Activated CD4-positive, alpha-beta T cell treated with anti-CD3 and anti-CD28 coated beads, Interleukin-2, Interleukin-6, amounts not matched to agents 100 ng/mL and 50 ng/mL, durations not matched to agents 16 hours and 8 hours (primary cell): ENCODE data around the gene MAP3K15.
"Not testable (repeated sequence)": the region's sequence is repeated elsewhere in the genome, so short reads cannot be mapped to it uniquely, and the experiment has no call there.

Source experiments
- DNase-seq: peaks from one replicate; pipeline ENCODE4 v3.0.0-alpha.2; 2020

The MAP3K15 gene

DNA sequence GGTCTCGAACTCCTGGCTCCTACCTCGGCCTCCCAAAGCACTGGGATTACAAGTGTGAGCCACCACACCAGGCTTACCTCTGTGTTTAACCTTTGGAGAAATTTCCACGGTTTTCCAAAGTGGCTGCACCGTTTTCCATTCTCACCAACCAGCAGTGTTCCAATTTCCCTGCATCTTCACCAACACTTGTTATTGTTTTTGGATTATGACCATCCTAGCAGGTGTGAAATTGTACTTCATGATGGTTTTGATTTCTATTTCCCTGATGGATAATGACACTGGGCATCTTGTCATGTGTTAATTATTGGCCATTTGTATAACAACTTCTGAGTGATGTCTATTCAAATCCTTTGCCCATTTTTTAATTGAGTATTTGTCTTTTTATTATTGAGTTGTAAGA is 2.7 kb upstream of the MAP3K15 start:
- no peak for DNase-seq

DNA sequence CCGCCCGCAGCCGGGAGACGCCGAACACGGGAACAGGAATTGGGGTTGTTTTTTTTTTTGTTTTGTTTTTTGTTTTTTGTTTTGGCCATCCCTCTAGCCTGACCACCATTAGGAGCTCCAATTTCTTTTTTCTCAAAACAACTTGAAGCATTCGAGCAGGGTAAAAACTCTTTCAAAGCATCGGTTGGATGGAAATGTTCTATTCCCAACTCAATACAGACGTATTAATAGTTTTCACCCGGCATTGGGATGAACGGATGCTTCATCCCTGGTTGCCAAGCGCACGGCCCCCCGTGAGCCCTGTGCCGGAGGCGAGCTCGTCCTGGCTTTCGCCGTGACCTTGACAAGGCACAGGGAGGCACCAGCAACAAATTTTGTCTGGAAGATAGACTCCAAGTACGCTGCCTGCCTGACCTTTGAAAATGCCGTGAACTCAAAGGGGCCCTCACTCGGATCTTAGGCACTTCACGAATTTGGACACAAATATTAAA is 352 bp upstream of the MAP3K15 start:
- no peak for DNase-seq

DNA sequence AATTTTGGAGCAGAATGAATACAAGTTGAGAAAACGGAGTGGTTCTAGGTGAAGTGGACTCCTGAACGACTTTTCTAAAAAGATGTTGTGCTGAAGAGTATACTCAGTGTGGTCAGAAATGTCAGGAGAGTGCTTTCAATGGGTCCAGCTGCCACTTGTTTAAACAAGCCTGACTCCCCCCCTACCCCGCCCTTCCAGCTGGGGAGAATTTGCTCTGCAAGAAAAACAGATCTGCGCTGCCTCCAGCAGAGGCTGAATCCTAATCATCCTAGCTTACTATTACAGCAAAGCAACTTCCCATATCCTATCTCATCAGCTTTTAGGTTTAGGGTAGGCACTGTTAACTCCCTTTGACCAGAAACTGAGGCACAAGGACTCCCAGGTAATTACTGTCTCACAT is 1.9 kb downstream of the MAP3K15 start:
- DNase-seq = no peak

DNA sequence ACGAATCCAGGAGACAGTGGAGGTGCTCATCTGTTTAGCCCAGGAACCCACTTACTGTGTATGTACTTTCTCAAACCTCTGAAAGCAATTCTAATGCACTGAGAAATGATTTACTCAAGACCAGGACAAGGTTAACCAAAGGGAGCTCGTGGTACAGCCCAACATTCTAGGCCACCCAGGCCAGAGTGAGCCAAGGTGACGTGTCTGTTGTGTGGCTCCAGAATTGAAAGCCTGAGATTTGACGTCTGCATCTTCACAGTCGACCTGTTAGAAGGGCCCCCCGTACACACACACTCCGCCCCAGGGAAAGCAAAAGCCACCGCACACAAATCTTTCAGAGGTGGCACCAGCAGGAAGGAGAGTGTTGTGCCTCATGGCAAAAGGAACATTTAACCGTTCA is 2.3 kb downstream of the MAP3K15 start:
- DNase-seq = no peak

DNA sequence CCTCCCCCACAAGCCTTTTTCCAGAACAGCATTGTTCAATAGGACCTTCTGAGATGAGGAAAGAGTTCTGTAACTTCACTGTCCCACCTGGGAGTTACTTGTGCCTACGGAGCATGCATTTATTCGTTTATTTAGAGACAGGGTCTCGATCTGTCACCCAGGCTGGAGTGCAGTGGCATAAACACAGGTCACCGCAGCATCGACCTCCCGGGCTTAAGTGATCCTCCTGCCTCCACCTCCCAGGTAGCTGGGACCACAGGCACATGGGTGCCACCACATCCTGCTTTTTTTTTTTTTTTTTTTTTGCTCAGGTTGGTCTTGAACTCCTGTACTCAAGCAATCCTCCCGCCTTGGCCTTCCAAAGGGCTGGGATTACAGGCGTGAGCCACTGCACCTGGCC is 2.9 kb downstream of the MAP3K15 start:
- no peak for DNase-seq

DNA sequence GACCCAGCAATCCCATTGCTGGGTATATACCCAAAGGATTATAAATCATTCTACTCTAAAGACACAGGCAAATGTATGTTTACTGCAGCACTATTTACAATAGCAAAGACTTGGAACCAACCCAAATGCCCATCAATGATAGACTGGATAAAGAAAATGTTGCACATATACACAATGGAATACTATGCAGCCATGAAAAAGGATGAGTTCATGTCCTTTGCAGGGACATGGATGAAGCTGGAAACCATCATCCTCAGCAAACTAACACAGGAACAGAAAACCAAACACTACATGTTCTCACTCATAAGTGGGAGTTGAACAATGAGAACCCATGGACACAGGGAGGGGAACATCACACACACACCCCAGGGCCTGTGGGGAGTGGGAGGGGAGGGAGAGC is 3.5 kb downstream of the MAP3K15 start:
- not testable (repeated sequence) for DNase-seq

DNA sequence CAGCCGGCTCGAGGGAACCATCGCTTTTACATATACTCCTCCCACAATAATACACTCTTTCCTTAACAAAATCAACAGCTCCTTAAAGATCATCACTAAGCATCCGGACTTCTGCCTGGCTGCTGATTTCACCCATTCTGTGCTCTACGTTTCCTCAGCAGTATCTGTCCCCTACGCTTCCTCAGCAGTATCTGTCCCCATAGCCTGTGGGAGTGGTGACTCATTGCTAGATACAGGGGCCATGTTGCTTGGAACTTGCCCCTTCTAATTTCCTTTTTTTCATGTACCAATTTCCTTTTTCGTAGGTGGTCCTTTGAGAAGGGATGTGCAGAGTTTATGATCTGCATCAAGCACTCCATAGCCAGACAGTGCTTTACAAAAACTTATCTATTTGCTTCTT is 18.6 kb downstream of the MAP3K15 start:
- no peak for DNase-seq

DNA sequence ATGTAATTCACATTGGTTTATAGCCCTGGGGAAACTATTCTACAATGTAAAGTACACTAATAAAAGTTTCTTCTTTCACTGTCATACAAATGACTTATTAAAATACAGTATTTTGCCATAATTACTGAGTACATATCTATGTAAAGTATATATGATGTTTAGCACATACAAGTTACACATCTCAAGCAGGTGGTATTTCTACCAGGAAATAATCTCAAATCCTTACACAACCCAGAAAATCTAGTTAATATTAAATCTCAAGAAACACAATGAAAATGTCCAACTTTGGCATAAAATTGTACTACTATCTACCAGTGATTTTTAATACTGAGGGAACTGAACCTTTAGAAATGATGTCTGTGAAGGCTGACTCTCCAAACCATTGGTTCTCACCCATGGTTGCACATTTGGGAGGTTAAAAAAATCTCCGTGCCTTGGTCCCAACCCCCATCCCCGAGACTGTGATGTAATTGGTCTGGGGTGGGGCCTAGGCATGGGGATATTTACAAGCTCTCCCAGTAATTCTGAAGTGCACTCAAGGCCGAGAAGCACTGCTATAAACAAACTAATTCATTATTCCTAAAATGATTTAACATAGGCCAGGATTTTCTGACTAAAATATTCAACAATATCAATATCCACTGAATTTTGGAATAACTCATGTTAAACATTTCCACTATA is 27.6 kb downstream of the MAP3K15 start:
- no peak for DNase-seq

DNA sequence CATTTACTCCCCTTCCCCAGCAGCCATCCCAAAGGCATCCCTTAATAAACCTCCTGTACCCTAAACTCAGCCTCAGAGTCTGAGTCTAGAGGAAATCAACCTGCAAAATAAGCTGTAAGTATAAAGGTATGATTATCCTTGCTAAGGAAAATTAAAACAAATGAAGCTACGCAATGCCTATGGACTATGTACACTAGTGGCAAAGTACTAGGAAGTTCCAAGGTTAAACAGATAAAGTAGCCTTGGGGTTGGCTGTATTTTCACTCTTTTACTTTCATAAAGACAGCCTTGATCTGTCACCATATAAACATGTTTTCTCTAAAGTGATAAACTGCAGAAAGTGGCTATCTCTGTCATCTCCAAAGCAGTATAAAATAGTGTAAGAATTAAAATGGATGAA is 35.9 kb downstream of the MAP3K15 start:
- DNase-seq = no peak

DNA sequence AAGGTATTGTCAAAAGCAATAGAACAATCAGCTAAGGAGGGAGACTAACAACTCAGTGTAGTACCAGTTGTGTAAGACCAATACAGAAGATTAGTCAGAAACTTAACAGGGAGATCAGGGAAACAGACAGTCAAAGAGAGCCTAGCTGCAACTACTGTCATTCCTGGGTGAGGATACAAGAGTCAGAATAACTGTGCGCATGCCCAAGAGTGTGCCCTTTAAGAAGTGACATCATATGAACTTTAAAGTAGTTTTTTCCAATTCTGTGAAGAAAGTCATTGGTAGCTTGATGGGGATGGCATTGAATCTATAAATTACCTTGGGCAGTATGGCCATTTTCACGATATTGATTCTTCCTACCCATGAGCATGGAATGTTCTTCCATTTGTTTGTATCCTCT is 46.9 kb downstream of the MAP3K15 start:
- not testable (repeated sequence) for DNase-seq

DNA sequence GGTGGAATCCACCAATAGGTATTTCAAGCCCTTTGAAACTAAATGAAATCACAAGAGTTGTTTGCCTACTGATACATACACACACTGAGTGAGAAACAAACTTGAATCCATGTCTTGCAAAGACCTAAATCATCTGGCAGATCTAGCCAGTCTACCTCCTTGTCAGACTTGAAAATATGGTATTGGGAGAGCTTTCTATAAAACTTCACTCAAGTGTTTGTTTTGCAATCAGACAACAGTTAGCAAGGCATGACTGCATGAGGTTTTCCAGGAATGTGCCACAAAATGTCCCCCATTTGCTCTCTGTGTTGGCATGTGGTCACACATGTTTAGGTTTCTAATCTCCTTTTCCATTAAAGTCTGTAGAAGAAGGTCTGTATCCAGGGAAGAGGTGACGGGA is 52.4 kb downstream of the MAP3K15 start:
- no peak for DNase-seq

DNA sequence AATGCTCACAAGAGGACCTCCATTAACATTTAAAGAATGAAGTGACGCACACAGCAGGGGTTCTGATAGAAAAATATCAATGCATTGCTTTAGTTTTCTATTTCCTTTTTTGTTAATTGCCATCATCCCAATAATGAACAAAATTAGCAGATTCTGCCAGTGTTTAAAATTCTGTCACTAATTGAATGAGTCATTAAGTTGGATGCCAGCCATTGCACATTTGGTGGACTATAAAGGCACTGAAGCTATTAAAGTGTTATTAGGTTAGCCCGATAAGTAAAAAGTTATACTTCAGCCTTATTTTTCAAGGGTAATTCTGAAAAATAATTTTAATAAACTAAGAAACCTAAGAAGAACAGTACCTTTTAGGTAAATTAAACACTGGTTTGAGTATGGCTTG is 53.1 kb downstream of the MAP3K15 start:
- no peak for DNase-seq

DNA sequence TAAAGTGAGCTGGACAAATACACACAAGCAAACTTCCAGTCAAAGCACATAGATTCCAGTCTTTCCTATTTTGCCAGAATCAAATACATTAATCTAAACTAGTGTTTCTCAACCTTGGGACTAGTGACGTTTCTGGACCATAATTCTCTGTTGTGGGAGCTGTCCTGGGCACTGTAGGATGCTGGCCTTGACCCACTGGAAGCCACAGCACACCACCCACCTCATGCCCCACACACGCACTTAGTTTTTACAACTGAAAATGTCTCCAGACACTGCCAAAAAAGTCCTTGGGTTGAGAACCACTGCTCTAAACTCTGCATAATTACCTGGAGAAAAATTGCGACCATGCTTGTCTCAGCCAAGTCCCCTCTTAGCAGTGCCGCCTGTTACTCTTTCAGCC is 57.6 kb downstream of the MAP3K15 start:
- no peak for DNase-seq

DNA sequence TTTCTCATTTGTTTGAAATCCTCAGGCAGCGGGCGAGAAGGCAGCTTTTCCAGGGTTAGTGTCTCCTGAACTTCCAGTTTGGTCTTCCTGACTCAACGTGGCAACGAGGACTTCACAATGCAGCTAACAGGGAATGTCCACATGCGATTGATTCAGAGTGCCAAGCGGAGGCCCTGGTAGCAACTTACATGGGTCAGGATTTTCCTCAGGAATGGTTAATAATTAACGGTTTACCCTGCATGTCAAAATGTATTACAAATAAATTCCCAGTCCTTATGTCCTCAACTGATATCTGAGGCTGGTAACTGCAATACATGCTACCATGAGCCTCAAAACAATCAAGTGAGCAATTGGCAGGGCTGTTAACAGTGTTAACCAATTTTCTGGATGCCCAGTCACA is 67.2 kb downstream of the MAP3K15 start:
- DNase-seq = no peak

DNA sequence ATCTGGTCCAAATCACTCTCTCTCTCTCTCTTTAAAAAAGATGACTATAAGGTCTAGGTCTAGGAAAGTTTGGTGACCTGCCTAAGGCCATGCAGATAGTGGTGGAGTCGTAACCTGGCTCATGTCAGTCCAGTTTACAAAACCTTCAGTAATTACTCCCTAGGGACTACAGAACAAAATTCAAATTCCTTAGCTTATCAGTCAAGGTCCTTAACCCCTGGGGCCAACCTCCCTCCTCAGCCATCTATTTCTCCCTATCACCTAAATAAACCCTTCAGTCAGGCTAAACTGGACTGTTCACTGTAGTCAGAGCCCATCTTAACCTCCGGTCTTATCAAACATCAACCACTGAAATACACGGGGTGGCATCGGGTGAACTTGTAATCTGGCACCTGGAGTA is 68.9 kb downstream of the MAP3K15 start:
- DNase-seq = no peak

DNA sequence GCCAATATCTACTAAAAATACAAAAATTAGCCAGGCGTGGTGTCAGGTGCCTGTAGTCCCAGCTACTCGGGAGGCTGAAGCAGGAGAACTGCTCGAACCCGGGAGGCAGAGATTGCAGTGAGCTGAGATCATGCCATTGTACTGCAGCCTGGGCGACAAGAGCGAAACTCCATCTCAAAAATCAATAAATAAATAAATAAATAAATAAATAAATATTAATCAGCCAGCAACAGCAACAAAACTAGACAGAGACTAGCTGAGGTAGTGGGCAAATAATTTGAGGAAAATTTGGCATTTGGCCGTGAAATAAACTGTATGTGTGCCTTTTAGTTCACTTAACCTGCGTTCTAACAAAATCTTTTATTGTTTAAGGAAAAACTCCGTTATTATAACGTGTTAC is 69.5 kb downstream of the MAP3K15 start:
- not testable (repeated sequence) for DNase-seq

DNA sequence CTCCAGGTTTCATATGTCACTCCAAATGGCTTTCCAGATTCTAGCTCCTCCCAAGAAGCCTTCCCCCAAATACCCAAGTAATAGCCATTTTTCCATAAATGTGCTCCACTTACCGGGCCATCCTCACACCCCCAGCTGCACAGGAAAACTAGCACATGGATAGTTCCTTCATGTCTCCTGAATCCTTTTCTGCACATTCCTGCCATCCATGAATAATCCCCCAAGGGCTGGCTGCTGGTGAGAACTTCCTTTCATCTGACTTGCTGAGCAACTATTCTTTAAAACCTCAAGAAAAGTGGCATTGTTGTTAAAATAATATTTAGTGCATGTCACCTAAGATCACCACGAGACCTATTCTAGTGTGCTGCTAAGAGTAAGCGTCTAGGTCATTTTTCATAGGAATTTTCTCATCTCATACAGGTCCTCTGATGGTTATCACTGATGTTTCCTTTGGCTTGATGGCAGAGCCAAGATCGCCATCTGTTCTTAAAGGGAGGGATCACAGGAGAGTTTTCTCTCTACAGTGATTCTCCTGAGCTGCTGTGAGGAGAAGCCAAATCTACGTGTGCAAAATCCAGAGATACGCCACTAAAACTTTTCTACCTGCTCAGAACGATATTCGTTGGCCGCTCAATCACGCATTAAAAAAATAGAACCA is 71.3 kb downstream of the MAP3K15 start:
- DNase-seq = no peak

DNA sequence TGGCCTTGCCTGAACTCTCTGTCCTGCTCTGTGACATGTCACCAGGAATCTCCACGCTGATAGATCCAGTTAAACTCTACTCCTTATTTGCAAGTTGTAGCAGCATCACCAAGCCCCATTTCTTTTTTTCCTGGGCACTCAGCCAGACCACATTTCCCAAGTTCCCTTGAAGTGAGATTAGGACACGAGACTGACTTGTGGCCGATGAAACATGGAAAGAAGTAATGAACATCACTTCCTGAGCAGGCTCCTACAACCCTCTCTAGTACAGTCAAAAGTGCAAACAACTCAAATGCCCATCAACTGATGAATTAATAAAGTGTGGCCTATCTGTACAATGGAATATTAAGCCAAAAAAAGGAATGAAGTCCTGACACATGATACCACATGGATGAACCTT is 74.6 kb downstream of the MAP3K15 start:
- DNase-seq = no peak

DNA sequence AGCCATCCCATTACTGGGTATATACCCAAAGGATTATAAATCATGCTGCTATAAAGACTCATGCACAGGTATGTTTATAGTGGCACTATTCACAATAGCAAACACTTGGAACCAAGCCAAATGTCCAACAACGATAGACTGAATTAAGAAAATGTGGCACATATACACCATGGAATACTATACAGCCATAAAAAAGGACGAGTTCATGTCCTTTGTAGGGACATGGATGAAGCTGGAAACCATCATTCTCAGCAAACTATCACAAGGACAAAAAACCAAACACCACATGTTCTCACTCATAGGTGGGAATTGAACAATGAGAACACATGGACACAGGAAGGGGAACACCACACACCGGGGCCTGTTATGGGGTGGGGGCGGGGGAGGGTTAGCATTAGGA is 92.6 kb downstream of the MAP3K15 start:
- DNase-seq = not testable (repeated sequence)

DNA sequence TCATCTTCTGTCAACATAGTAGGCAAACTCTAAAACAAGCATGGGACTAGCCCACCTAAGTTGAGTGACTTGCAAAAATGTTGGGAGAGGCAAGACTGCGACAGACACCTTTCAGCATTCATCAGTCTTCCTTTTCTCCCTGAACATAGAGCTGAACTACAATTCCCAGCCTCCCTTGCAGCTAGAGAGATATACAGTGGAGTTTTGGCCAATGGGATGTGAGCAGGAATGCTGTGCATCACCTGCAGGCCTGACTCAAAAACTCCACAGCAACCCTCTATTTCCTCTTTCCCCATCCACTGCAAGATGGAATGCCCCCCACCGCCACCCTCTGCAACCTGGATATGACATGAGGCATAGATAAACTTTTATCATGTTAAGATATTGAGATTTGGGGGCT is 105.0 kb downstream of the MAP3K15 start:
- DNase-seq = no peak

DNA sequence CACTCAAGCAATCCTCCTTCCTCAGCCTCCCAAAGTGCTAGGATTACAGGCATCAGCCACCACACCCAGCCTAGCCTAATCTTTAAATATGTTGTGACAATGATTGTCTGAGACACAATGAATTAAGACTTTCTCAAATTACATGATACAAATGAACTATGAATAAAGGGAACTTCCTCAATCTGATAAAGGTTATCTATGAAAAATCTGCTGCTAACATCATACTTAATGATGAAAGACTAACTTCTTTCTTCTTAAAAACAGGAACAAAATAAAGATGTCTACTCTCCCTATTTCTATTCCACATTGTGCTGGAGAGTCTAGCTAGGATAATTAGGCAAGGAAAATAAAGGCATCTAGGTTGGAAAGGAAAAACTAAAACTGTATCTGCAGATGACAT is 111.6 kb downstream of the MAP3K15 start:
- DNase-seq = no peak

DNA sequence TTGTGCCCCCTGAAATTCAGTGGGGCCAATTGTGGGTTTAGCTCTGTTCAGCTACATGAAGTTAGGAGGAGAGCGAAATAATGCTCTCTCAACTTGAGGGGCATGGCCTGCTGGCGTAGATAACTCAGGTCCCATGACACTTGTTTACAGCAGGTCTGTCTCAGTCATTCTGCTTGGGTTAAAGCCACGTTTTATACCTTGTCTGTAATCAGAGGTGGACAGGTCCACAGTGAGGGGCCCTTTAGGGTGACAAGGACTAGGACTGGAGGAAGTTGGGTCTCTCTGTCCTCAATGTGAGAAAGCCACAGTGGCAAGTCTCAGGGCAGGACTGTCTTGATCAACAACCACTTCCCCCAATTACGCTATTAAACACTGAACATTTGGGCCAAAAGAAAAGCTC is 122.6 kb downstream of the MAP3K15 start:
- DNase-seq = no peak

DNA sequence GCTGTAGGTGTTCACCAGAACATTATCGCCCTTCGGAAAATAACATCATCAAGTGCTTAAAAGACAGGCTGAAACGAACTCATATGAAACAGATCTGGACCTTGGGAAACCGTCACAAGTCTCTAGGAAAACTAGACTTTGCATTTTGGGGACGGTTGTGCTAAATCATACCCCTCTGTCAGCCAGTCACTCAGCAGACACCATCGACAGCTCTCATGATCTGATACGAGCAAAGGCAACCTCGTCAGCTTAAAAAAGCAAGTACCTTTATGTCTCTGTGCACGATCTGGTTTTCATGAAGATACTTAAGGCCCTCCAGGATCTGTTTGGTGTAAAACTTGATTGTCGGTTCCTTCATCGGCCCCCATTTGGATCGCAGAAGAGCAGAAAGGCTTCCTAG is 123.2 kb downstream of the MAP3K15 start:
- DNase-seq = no peak

DNA sequence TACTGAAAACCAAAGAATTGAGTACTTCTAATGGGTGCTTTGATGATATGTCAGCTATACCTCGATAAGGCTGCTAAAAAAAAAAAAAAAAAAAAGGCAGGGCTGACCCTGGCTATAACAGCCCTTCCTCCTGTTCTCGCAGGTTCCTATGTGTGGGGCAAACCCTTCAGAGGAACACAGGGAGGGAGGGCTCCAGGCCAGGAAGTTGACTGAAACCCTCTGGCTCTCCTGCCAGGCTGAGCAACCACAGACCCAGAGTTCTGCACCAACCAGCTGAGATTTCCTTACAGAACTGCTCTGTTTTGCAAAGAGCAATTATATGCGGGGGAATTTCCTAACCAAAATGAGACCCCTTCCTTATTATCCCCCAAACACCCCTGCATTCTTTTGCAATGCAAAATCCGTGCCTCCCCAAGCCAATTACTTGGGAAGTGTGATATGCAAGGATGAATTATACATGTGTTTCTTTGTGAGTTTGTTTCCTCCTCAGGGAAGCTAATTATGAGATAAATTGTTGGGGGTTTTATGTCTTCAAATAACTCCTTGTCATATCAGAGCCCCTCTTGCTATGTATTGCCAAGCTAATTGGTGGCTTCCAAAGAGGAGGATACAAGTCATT is 126.0 kb downstream of the MAP3K15 start:
- DNase-seq = no peak

DNA sequence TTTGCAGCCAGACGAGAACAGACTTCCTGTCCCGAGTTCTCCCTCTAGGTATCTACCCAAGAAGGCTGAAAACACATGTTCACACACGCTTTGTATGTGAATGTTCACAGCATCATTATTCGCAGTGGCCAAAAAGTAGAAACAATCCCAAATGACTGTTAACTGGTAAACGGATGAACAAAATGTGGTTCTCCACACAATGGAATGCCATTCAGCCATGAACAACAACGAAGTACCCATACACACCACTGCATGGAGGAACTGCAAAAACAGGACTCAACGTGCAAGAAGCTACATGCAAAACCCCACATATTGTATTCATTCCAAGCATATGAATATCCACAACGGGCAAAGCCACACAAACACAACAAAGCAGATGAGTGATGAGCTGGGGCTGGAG is 126.6 kb downstream of the MAP3K15 start:
- DNase-seq = no peak
